GM19463 (cell line): Measurements from ENCODE around the gene TIMELESS.
"Not testable (repeated sequence)": the region's sequence is repeated elsewhere in the genome, so short reads cannot be mapped to it uniquely, and the experiment has no call there.

Experiments used
- ATAC-seq: cut with Tn5 transposase; IDR thresholded peaks from one replicate; pipeline ENCODE4 v1.9.1; 2021; ENCODE audit warnings: mild to moderate bottlenecking, moderate library complexity; ENCODE audit not compliant: unreplicated experiment

The TIMELESS gene

GRCh38 chr12:56469007-56469930 is 20.0 kb upstream of the TIMELESS start:
- ATAC-seq, result no peak

GRCh38 chr12:56468216-56469006 is 19.2 kb upstream of the TIMELESS start, which contains the start of gene SPRYD4:
Gene SPRYD4 (plus strand): TSS chr12:56468578. CDS start chr12:56468592, 14 bp downstream.
- peak; percentile 94 for ATAC-seq

GRCh38 chr12:56462565-56462964 is 13.3 kb upstream of the TIMELESS start:
- ATAC-seq, result no peak

GRCh38 chr12:56461235-56462159 is 12.3 kb upstream of the TIMELESS start:
- ATAC-seq, result no peak

GRCh38 chr12:56457817-56458216 is 8.6 kb upstream of the TIMELESS start:
- no peak for ATAC-seq

GRCh38 chr12:56454557-56454956 is 5.3 kb upstream of the TIMELESS start, which contains the start of gene MIP:
Gene MIP (minus strand): TSS chr12:56454657. CDS start chr12:56454613, 44 bp downstream.
- ATAC-seq, result no peak

GRCh38 chr12:56451147-56451546 is 1.9 kb upstream of the TIMELESS start:
- ATAC-seq, result no peak

- no peak for ATAC-seq
These were observed 1.0 kb upstream of the TIMELESS start for GRCh38 chr12:56450241-56450640.

- ATAC-seq, result no peak
These were observed 377 bp upstream of the TIMELESS start for GRCh38 chr12:56449622-56449984.

GRCh38 chr12:56443208-56443607 is 6.0 kb downstream of the TIMELESS start:
- ATAC-seq, result not testable (repeated sequence)

- no peak for ATAC-seq
These were observed 11.6 kb downstream of the TIMELESS start for GRCh38 chr12:56437430-56438176.

GRCh38 chr12:56434828-56435227 is 14.4 kb downstream of the TIMELESS start:
- no peak for ATAC-seq

GRCh38 chr12:56431850-56432249 is 17.4 kb downstream of the TIMELESS start:
- ATAC-seq, result no peak

- no peak for ATAC-seq
These were observed 17.9 kb downstream of the TIMELESS start for GRCh38 chr12:56431288-56431687.

- no peak for ATAC-seq
These were observed 23.2 kb downstream of the TIMELESS start for GRCh38 chr12:56425940-56426438.

- no peak for ATAC-seq
These were observed 24.0 kb downstream of the TIMELESS start for GRCh38 chr12:56425193-56425592.

GRCh38 chr12:56420411-56420810 is 28.8 kb downstream of the TIMELESS start:
- no peak for ATAC-seq

- ATAC-seq, result no peak
These were observed 31.5 kb downstream of the TIMELESS start for GRCh38 chr12:56417739-56418138.

- ATAC-seq, result no peak
These were observed 34.8 kb downstream of the TIMELESS start for GRCh38 chr12:56414401-56414800.

GRCh38 chr12:56413392-56413791 is 35.8 kb downstream of the TIMELESS start:
- no peak for ATAC-seq
